Gastroesophageal sphincter (tissue), 3 donors: Measurements from ENCODE around the gene ATP2A3.

ENCODE experiments used
- EP300 ChIP-seq: sonication (generic); formaldehyde crosslinking; IDR thresholded peaks from one replicate; pipeline ENCODE4 v1.6.1; 2017; ENCODE audit warnings: antibody characterized with exemption, mild to moderate bottlenecking
- POLR2A ChIP-seq, 2 donors: fragments of 450-650 bp; IDR thresholded peaks; one replicate each; pipeline ENCODE4 v1.6.1; 2017; ENCODE audit warnings: antibody characterized with exemption in 2 of 2, mild to moderate bottlenecking in 2 of 2, moderate library complexity in 1 of 2
- POLR2AphosphoS5 ChIP-seq: sonication (generic); formaldehyde crosslinking; IDR thresholded peaks from one replicate; pipeline ENCODE4 v1.6.1; 2017; ENCODE audit warnings: antibody characterized with exemption
- TF ChIP-seq, protein P1 (sequence below), 4 experiments: fragments of 200-600 bp in 2 of 4; fragments of 450-650 bp in 2 of 4; sonication (generic) in 1 of 4; IDR thresholded peaks; one replicate each; pipeline ENCODE4 v1.5.1; 2017 to 2019; ENCODE audit warnings: antibody characterized with exemption in 4 of 4, mild to moderate bottlenecking in 2 of 4, moderate library complexity in 2 of 4

DNA sequence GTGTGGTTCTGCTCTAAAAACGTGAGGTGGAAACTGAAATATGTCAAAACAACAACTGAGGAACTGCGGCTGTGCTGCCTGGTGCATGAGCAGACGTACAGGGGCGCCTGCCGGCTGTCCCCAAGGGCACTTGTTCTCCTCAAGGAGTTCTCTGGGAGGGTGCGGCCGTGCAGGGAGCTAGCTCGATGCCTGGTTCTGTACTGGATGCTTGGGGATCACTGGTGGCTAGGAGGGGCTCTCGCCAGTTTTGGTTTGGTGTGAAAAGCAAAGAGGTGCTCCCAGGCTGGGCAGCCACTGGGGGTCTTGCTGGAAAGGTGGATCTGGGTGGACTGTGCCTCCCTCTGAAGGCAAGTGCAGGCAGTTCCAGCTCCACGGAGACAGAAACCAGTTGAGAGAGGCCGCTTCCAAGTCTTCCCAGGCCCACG lies 41.9 kb upstream of the ATP2A3 start:
- TF ChIP-seq, protein P1, sequence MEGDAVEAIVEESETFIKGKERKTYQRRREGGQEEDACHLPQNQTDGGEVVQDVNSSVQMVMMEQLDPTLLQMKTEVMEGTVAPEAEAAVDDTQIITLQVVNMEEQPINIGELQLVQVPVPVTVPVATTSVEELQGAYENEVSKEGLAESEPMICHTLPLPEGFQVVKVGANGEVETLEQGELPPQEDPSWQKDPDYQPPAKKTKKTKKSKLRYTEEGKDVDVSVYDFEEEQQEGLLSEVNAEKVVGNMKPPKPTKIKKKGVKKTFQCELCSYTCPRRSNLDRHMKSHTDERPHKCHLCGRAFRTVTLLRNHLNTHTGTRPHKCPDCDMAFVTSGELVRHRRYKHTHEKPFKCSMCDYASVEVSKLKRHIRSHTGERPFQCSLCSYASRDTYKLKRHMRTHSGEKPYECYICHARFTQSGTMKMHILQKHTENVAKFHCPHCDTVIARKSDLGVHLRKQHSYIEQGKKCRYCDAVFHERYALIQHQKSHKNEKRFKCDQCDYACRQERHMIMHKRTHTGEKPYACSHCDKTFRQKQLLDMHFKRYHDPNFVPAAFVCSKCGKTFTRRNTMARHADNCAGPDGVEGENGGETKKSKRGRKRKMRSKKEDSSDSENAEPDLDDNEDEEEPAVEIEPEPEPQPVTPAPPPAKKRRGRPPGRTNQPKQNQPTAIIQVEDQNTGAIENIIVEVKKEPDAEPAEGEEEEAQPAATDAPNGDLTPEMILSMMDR (IDR thresholded peaks at IDR 0.05), result no peak
- TF ChIP-seq EP300 (no peak), POLR2A (IDR thresholded peaks at IDR 0.05) (no peak), POLR2AphosphoS5 (no peak)
